MG63 (cell line): ENCODE measurements around the gene INTS11. TPM values are rescaled to one million over a fixed set of nuclear protein-coding genes. Genes with fewer than 3 reads are reported as not detected.

Experiments used
- DNase-seq: peaks from one replicate; pipeline ENCODE4 v3.0.0-alpha.2; 2020
- H3K27me3 ChIP-seq: fragments of 250-450 bp; sonication (Bioruptor Pico); 2 replicates; pipeline ENCODE4 v1.5.1; 2020; ENCODE audit warnings: mild to moderate bottlenecking, moderate library complexity
- H3K36me3 ChIP-seq: fragments of 250-450 bp; sonication (Bioruptor Pico); 2 replicates; pipeline ENCODE4 v1.5.1; 2020; ENCODE audit warnings: mild to moderate bottlenecking, moderate library complexity
- H3K4me3 ChIP-seq: fragments of 250-450 bp; sonication (Bioruptor Pico); 2 replicates; pipeline ENCODE4 v1.5.1; 2020; ENCODE audit warnings: mild to moderate bottlenecking, moderate library complexity
- H3K9me3 ChIP-seq: fragments of 250-450 bp; sonication (Bioruptor Pico); 2 replicates; pipeline ENCODE4 v1.5.1; 2020; ENCODE audit warnings: mild to moderate bottlenecking, moderate library complexity
- total RNA-seq: library from RNA; depleted of rRNA; stranded (reverse); fragments of >200 nt; shearing (Covaris generic); gene quantifications from 2 replicates; pipeline ENCODE4 v1.2.3, GENCODE V29; 2014; ENCODE audit warnings: low replicate concordance

The INTS11 gene
- total RNA-seq, 1 experiment from 2014 or later, result 70.5 TPM

DNA sequence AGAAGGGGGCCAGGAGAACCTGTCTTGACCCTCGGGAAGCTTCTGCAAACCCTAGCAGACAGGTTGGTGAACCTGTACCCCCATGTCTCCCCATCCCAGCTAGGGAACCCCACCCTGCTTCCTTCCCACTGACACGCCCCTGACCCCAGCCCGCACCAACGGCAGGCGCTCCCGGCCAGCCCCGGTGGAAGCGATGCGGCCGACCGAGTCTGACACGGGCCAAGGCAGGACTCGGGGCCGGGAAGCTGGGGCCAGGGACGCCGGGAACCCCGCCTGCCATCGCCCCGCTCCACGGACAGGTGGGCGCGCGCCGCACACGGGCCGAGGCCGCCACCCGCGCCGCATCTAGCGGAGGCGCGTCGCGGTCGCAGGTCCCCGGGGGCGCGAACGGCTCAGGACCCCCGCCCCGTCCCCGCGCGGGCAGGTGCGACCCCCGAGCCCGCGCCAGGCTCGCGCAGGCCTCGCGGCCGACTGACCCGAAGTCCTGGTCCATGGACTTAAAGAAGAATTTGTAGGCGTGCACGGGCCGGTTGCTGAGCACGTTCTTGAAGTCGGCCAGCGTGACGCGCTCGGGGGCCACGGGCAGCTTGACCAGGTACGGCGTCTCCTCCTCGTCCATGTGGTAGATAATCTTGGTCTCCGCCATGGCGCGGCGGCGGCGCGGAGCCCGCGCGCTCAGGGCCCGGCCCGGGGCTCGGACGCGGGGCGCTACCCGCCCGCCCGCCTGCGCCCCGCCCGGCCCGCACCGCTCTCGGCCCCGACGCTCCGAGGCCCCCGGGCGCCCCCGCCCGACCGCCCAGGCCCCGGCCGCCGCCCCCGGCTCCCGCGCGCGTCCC lies 24.2 kb upstream of the INTS11 start:
- no peak for DNase-seq
- H3K27me3 ChIP-seq, result no peaks in the 10 kb centered on the region
- peaks cover 37% of the 10 kb centered on the region for H3K36me3 ChIP-seq
- H3K9me3 ChIP-seq, result no peaks in the 10 kb centered on the region
- peak overlapping the region; percentile 66 for H3K4me3 ChIP-seq

GRCh38 chr1:1347663-1348419 lies 23.4 kb upstream of the INTS11 start:
- H3K9me3 ChIP-seq, result no peaks in the 10 kb centered on the region

GRCh38 chr1:1347026-1347595 lies 22.7 kb upstream of the INTS11 start:
- DNase-seq, result no peak
- Histone ChIP-seq H3K4me3 (peak overlapping the region; percentile 66), H3K27me3 (no peaks in the 10 kb centered on the region), H3K9me3 (no peaks in the 10 kb centered on the region), H3K36me3 (peaks cover 23% of the 10 kb centered on the region)

More at GRCh38 chr1:1347663-1348419, 23.4 kb upstream of the INTS11 start:
- H3K27me3 ChIP-seq, result no peaks in the 10 kb centered on the region
- peaks cover 30% of the 10 kb centered on the region for H3K36me3 ChIP-seq
- peak; percentile 61 for DNase-seq
- peak overlapping the region; percentile 66 for H3K4me3 ChIP-seq

DNA sequence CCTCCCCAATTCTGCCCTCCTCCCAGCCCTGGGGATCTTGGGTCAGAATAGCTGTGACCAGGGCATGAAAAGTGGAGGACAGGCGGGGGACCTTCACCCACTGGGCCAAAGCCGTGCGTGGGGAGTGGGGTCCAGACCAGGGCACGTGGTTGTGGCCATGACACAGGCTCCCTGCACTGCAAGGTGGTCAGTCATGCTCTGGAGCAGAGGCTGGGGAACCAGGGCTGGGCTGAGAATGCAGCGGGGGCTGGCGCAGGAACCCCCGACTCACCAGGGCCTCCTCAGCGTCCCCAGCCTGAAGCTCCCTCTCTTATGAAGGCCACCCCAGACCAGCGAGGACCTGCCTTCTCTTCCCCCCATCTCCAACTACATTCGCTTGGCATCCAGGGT lies 22.0 kb upstream of the INTS11 start:
- Histone ChIP-seq H3K4me3 (peak overlapping the region; percentile 66; the same call in 1 of the 2 replicates), H3K27me3 (no peaks in the 10 kb centered on the region)
- no peak for DNase-seq

GRCh38 chr1:1345860-1346500 lies 21.5 kb upstream of the INTS11 start:
- no peak for DNase-seq
- Histone ChIP-seq H3K9me3 (no peaks in the 10 kb centered on the region), H3K27me3 (no peaks in the 10 kb centered on the region), H3K4me3 (no peak overlapping the region; the same call in 1 of the 2 replicates), H3K36me3 (peaks cover 27% of the 10 kb centered on the region)

More for the DNA sequence above, 22.0 kb upstream of the INTS11 start:
- H3K36me3 ChIP-seq, result peaks cover 22% of the 10 kb centered on the region
- H3K9me3 ChIP-seq, result no peaks in the 10 kb centered on the region

GRCh38 chr1:1345384-1345783 lies 20.9 kb upstream of the INTS11 start:
- Histone ChIP-seq H3K9me3 (no peaks in the 10 kb centered on the region), H3K27me3 (no peaks in the 10 kb centered on the region), H3K4me3 (peak overlapping the region; percentile 22), H3K36me3 (peaks cover 32% of the 10 kb centered on the region)
- DNase-seq, result no peak

DNA sequence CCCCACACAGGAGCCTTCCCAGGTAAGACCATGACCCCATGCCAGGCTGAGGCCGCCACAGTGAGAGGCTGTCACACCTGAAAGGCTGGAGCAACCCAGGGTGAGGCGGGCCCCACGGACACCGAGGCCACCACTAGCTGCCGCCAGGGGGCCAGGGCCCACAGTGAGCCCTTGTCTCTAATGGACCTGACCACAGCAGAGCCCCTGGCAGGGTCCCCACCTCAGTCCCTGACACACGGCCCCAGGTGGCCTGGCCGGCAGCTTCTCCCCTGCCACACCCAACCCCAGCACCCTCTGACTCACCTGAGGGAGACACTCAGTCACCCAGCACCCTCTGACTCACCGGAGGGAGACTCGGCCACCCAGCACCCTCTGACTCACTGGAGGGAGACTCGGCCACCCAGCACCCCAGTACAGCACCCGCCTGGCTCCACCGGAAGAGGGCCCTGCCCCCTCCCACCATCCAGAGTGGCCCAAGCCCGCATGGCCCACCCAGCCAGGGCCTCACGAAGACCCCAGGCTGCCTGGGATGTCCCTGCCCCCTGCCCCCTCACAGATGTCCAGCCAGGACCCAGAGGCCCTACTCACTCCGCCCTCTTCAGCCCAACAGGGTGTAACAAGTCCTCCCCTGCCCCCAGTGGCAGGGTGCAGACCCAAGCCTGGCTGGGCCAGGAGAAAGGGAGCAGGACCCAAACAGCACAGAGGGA lies 20.3 kb upstream of the INTS11 start:
- Histone ChIP-seq H3K4me3 (peak overlapping the region; percentile 22), H3K36me3 (peaks cover 34% of the 10 kb centered on the region), H3K27me3 (no peaks in the 10 kb centered on the region), H3K9me3 (no peaks in the 10 kb centered on the region)
- DNase-seq, result peak; percentile 96

DNA sequence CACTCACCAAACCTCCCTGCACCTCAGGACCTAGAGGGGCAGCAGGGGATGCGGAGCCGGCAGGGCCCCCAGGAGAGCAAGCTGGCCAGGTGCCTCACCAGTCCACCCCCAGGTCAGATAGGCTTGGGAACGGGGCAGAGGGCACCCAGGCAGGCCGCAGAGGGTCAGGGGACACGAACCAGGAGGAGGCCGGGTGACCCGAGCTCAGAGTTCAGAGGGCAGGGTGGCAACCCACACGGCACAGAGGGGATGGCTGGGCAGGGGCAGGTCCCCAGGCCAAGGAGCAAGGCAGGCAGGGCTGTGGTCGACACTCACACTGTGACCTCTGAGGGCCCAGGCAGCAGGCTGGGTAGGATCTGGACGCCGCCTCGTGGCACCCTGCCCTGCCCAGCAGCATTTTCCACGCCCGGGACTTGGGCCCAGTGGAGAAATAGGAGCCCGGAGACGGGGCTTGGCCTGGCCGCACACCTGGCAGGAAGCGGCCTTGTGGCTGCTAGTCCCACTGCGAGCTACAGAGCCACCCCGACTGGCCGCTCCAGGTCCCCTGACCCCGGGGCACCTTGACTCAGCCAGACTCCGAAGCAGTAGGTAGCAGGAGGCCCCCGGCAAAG lies 19.5 kb upstream of the INTS11 start:
- Histone ChIP-seq H3K9me3 (no peaks in the 10 kb centered on the region), H3K4me3 (no peak overlapping the region), H3K36me3 (peaks cover 35% of the 10 kb centered on the region), H3K27me3 (no peaks in the 10 kb centered on the region)
- DNase-seq, result no peak

GRCh38 chr1:1342584-1343115 lies 18.2 kb upstream of the INTS11 start:
- Histone ChIP-seq H3K4me3 (no peak overlapping the region), H3K9me3 (no peaks in the 10 kb centered on the region), H3K27me3 (no peaks in the 10 kb centered on the region), H3K36me3 (peaks cover 39% of the 10 kb centered on the region)
- no peak for DNase-seq

DNA sequence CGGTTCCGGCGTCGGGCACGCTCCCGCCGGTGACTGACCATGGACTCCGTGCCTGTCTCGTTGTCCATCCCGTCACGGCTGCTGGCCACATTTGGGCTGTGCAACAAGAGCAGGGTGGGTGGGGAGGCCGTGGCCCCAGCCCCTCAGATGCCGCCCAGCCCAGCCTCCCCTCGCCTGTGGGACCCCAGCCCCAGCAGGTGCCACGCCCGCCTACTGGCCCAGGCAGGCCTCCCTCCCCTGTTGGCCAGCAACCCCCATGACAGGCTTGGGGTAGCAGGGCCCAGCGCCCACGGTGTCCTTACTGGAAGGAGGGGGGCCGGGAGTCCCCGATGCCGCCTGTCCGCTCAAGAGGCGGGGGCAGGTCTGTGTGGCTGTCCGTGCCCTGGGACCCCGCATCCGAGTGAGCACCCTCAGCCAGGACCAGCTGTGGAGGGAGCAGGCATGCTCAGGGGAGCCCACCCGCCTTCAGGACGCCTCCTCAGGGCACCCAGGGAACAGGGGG lies 17.7 kb upstream of the INTS11 start:
- H3K36me3 ChIP-seq, result peaks cover 43% of the 10 kb centered on the region
- H3K9me3 ChIP-seq, result no peaks in the 10 kb centered on the region
- DNase-seq, result peak; percentile 0
- no peaks in the 10 kb centered on the region for H3K27me3 ChIP-seq
- H3K4me3 ChIP-seq, result no peak overlapping the region

- no peak for DNase-seq
Observed at GRCh38 chr1:1341549-1342021, 17.1 kb upstream of the INTS11 start.

DNA sequence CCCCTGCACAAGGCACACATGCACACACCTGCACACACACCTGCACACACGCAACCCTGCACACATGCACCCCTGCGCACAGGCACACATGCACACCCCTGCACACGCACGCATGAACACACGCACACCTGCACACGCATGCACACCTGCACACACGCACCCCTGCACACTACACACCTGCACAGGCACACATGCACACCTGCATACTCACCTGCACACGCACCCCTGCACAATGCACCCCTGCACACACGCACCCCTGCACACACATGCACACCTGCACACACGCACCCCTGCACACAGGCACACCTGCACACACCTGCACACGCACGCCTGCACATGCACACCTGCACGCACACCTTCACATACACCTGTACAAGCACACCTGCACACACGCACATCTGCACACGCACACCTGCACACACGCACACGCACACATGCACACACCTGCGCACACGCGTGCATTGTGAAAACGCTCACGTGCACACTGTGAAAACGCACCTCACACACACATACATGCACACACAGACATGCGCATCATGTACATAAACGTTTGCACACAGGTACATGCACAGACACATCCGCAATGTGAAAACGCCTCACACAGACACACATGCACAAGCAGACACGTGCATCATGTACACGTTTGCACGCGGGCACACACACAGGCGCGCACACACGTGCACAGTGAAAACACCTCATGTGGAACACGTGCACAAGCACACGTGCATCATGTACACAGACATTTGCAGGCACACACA lies 16.5 kb upstream of the INTS11 start:
- Histone ChIP-seq H3K36me3 (peaks cover 36% of the 10 kb centered on the region), H3K4me3 (no peak overlapping the region), H3K9me3 (no peaks in the 10 kb centered on the region), H3K27me3 (no peaks in the 10 kb centered on the region)
- no peak for DNase-seq

More at GRCh38 chr1:1341549-1342021, 17.1 kb upstream of the INTS11 start:
- Histone ChIP-seq H3K27me3 (no peaks in the 10 kb centered on the region), H3K36me3 (peaks cover 42% of the 10 kb centered on the region), H3K4me3 (no peak overlapping the region), H3K9me3 (no peaks in the 10 kb centered on the region)

DNA sequence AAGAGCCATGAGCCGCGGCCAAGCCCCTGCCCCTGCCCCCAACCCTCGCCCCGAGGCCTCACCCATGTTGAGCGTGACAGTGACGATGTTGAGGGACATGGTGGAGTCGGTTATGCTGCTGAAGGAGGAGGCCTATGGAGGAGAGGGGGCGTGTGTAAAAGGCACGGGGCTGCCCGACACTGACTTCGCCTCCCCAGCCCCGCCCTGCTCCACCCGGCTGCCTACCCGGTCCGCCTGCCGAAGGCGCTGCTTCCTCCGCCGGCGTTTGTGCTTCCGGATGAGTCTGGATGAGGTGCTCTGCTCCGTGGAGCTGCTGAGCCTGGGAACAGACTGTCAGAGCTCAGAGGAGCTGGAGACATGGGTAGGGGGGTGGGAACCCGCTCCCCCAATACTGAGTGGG lies 15.7 kb upstream of the INTS11 start:
- Histone ChIP-seq H3K4me3 (no peak overlapping the region), H3K9me3 (no peaks in the 10 kb centered on the region), H3K36me3 (peaks cover 35% of the 10 kb centered on the region), H3K27me3 (no peaks in the 10 kb centered on the region)
- DNase-seq, result no peak

DNA sequence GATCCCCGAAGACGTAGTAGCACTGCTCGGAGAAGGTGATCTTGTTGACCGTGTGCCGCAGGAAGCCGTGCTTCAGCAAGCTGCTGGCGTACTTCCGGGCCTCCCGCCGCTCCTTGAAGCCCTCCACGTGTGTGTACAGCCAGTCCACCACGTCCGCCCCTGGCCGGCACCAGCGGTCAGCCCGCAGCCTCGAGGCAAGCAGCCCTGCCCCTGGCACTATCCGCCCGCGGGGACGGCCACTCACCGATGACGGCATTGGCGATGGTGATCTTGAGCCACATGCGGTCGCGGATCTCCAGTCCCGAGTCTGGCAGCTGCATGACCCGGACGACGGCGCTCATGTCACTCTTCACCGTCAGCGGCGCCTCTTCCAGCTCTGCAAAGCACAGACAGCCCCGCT lies 13.8 kb upstream of the INTS11 start:
- no peak overlapping the region for H3K4me3 ChIP-seq
- no peak for DNase-seq
- peaks cover 26% of the 10 kb centered on the region for H3K36me3 ChIP-seq

DNA sequence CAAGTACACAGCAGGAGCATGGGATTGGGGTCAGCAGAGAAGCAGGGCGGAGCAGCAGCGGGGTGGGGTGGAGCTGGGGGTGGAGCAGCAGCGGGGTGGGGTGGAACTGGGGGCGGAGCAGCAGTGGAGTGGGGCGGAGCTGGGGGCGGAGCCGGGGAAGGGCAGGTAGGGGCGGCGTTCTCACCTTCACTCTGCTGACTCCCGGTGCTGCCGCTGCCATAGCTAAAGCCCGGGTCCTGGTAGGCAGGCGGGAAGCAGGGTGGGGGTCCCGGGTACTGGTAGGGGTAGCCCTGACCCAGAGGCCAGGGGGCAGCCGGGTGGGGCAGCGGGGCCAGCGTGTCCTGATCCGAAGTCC lies 13.3 kb upstream of the INTS11 start:
- peaks cover 26% of the 10 kb centered on the region for H3K36me3 ChIP-seq
- H3K27me3 ChIP-seq, result no peaks in the 10 kb centered on the region
- no peak overlapping the region for H3K4me3 ChIP-seq
- H3K9me3 ChIP-seq, result no peaks in the 10 kb centered on the region
- DNase-seq, result no peak

More for the DNA sequence above, 13.8 kb upstream of the INTS11 start:
- Histone ChIP-seq H3K9me3 (no peaks in the 10 kb centered on the region), H3K27me3 (no peaks in the 10 kb centered on the region)
